Subcutaneous abdominal adipose tissue (tissue), 5 donors: ENCODE measurements around the gene POT1.

Experiments used
- H3K27ac ChIP-seq: one replicate; pipeline ENCODE4 v1.7.0; 2013; ENCODE audit warnings: low read depth, mild to moderate bottlenecking, inconsistent platforms, low read length, moderate library complexity
- H3K27me3 ChIP-seq, 5 donors: one replicate each; pipeline ENCODE4 v1.7.0; 2013; ENCODE audit warnings: low read length in 5 of 5, inconsistent platforms in 1 of 5; ENCODE audit not compliant: control insufficient read depth in 5 of 5, insufficient read depth in 4 of 5
- H3K36me3 ChIP-seq, 5 donors: one replicate each; pipeline ENCODE4 v1.7.0; 2013; ENCODE audit warnings: low read length in 5 of 5; ENCODE audit not compliant: control insufficient read depth in 5 of 5, insufficient read depth in 5 of 5
- H3K4me1 ChIP-seq, 5 donors: one replicate each; pipeline ENCODE4 v1.7.0; 2013; ENCODE audit warnings: low read length in 5 of 5, mild to moderate bottlenecking in 3 of 5, moderate library complexity in 1 of 5; ENCODE audit not compliant: control insufficient read depth in 5 of 5, insufficient read depth in 5 of 5
- H3K4me3 ChIP-seq, 5 donors: one replicate each; pipeline ENCODE4 v1.7.0; 2013; ENCODE audit warnings: low read length in 5 of 5, low read depth in 1 of 5
- H3K9ac ChIP-seq, 5 donors: one replicate each; pipeline ENCODE4 v1.7.0; 2013; ENCODE audit warnings: low read length in 5 of 5, mild to moderate bottlenecking in 4 of 5, moderate library complexity in 3 of 5
- H3K9me3 ChIP-seq, 5 donors: one replicate each; pipeline ENCODE4 v1.7.0; 2013; ENCODE audit warnings: low read length in 5 of 5; ENCODE audit not compliant: control insufficient read depth in 5 of 5
- donor health status: healthy.
- donor health status: healthy.
- donor health status: healthy.
- donor health status: healthy.
- donor health status: healthy.

POT1 gene

GRCh38 chr7:124818807-124819206 lies 110.8 kb downstream of the POT1 start:
- peaks cover 5 to 21% (median 10%) of the 10 kb centered on the region in 5 donors for H3K36me3 ChIP-seq
- no peak overlapping the region for H3K27ac ChIP-seq
- H3K4me1 ChIP-seq = peaks cover 0 to 16% (median 7%) of the 10 kb centered on the region in 5 donors
- no peaks in the 10 kb centered on the region for H3K27me3 ChIP-seq
- H3K9me3 ChIP-seq = peaks cover 0 to 3% (median 0%) of the 10 kb centered on the region in 5 donors
- H3K4me3 ChIP-seq = no peak overlapping the region
- no peak overlapping the region for H3K9ac ChIP-seq

DNA sequence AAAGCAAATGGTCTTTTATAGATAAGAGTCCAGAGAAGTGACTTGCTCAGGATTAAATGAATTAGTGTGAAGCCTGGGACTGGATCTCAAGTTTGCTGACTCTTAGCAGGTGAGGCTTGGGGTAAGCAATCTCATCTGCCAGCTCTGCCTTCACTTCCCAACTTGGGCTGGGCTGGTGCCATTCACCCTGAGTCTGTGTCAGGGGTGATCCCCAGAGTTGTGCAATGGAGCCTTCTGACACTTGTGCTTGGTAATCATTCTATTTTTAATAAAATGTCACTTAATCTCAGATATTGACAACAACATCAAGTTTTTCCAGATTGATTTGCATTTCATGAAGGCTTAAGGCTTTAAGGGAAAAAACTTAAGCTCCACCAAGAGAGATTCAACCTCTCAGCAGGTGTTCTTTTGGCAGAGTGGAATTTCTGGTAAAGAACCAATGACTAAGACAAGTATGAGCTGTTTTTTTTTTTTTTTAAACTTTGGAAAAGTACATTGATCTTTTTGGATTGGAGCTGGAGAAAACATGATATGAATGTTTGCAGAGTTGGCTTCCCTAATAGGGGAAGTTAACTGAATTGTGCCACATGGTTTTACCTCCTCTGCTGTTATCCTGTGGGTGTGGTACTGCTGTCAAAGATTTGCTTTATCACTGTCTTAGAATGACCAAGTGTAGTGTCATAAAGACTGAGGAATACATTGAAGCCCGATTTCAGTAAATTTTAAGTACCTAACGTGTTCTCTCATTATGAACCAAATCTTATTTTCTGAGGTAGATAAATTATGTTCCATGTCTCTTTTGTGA lies 115.4 kb downstream of the POT1 start:
- H3K36me3 ChIP-seq = no peaks in the 10 kb centered on the region

DNA sequence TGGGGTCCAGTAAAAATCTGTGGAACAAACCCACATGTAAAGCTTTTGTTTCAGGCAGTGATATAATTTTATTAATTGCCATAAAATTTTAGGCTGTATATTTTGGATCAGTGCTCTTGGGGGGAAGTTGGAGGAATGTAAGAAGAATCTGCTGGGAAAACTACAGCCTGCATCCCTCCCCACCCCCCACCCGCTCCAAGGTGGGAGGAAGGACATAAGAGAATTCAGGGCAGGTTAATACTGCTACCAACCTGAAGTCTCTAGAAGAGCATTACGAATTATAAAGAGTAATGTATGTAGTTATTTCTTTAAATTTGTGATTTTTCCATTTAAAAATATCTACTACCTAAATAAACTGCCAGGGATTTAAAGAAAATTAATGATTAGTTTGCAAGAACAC lies 116.9 kb downstream of the POT1 start:
- Histone ChIP-seq H3K36me3 (no peaks in the 10 kb centered on the region), H3K9me3 (no peaks in the 10 kb centered on the region), H3K27me3 (no peaks in the 10 kb centered on the region), H3K4me1 (peaks cover 0 to 31% (median 16%) of the 10 kb centered on the region in 5 donors), H3K4me3 (no peak overlapping the region), H3K9ac (no peak overlapping the region), H3K27ac (no peak overlapping the region)

More for the DNA sequence above, 115.4 kb downstream of the POT1 start:
- H3K4me1 ChIP-seq = peaks cover 0 to 31% (median 16%) of the 10 kb centered on the region in 5 donors
- H3K9me3 ChIP-seq = peaks cover 0 to 3% (median 0%) of the 10 kb centered on the region in 5 donors
- no peaks in the 10 kb centered on the region for H3K27me3 ChIP-seq
- H3K4me3 ChIP-seq = no peak overlapping the region
- H3K9ac ChIP-seq = peak overlapping the region in 1 of 5 donors; percentile 18
- peak overlapping the region; percentile 21 for H3K27ac ChIP-seq

- H3K36me3 ChIP-seq = no peaks in the 10 kb centered on the region
- no peak overlapping the region for H3K9ac ChIP-seq
- no peaks in the 10 kb centered on the region for H3K27me3 ChIP-seq
- H3K9me3 ChIP-seq = no peaks in the 10 kb centered on the region
- peaks cover 0 to 31% (median 16%) of the 10 kb centered on the region in 5 donors for H3K4me1 ChIP-seq
- H3K27ac ChIP-seq = no peak overlapping the region
- no peak overlapping the region for H3K4me3 ChIP-seq
These were observed 118.3 kb downstream of the POT1 start for GRCh38 chr7:124811341-124811740.

DNA sequence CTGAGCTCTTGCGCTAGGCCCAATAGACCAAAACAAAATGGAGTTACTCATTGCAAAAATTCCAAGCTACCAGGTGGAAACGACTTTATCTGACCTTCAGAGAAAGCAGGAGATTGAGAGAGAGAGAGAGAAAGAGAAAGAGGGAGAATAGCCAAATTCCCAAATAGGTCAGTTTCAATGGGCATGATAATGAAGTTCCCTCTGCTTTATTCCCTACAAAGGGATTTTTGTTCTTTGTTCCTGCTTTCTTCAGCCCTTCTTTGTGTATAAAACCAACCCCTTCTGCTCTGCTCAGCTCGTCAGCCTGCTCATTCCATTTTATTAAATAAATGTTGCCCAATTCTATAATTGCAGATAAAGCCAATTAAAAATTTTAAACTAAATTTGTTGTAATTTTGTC lies 119.0 kb downstream of the POT1 start:
- Histone ChIP-seq H3K27ac (no peak overlapping the region), H3K4me3 (no peak overlapping the region), H3K4me1 (peaks cover 0 to 31% (median 16%) of the 10 kb centered on the region in 5 donors), H3K9me3 (no peaks in the 10 kb centered on the region), H3K27me3 (no peaks in the 10 kb centered on the region), H3K9ac (no peak overlapping the region), H3K36me3 (no peaks in the 10 kb centered on the region)

- Histone ChIP-seq H3K36me3 (no peaks in the 10 kb centered on the region), H3K27me3 (no peaks in the 10 kb centered on the region), H3K9ac (no peak overlapping the region), H3K4me3 (no peak overlapping the region), H3K4me1 (peaks cover 0 to 15% (median 4%) of the 10 kb centered on the region in 5 donors), H3K9me3 (no peaks in the 10 kb centered on the region), H3K27ac (no peak overlapping the region)
These were observed 121.4 kb downstream of the POT1 start for GRCh38 chr7:124808206-124808605.

DNA sequence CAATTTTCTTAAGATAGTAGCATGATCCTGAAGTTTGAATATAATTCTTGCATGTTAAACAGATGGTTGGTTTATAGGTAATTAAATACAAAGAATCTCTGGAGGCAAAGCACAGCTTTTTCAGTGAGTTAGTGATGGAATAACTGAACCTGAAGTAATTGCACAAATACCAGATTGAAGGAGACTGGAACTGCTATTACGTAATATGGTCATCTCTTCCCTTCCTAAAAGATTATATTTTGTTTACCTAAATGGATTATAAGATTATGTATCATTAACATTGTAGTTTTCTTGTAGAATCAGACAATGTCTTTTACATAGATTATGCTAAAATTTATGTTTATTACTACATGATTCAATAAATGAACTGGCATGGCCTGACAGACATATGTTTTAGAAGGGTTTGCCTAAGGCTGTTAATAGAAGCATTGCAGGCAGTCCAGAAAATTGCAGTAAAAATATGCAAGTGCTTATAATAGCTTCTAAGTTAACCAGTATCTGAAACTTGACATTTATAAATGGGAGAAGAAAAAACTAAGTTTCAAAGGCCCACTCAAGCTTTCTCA lies 128.2 kb downstream of the POT1 start:
- H3K27ac ChIP-seq = no peak overlapping the region
- H3K4me3 ChIP-seq = no peak overlapping the region
- no peaks in the 10 kb centered on the region for H3K4me1 ChIP-seq
- H3K36me3 ChIP-seq = no peaks in the 10 kb centered on the region
- no peaks in the 10 kb centered on the region for H3K27me3 ChIP-seq
- H3K9ac ChIP-seq = no peak overlapping the region
- H3K9me3 ChIP-seq = no peaks in the 10 kb centered on the region

DNA sequence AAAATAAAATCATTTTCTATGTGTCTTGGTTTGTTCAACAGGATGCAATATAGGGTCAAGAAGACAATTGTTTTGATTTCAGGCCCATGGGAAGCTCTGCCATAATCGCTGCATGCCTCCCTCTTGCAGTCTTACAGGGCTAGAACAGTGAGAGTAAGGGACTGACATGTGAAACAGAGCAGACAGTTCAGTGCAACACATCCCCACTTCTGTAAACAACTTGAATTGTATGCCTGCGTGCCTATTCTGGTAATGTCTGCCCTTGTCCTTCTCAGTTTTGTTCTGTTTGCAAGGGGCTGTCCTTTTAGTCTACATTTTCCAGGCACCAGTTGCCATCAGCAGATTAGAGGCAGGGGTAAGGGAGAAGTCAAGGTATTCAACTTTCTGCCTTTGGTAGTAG lies 129.2 kb downstream of the POT1 start:
- Histone ChIP-seq H3K9ac (no peak overlapping the region), H3K27me3 (no peaks in the 10 kb centered on the region), H3K27ac (no peak overlapping the region), H3K36me3 (no peaks in the 10 kb centered on the region), H3K4me3 (no peak overlapping the region), H3K4me1 (no peaks in the 10 kb centered on the region), H3K9me3 (no peaks in the 10 kb centered on the region)

DNA sequence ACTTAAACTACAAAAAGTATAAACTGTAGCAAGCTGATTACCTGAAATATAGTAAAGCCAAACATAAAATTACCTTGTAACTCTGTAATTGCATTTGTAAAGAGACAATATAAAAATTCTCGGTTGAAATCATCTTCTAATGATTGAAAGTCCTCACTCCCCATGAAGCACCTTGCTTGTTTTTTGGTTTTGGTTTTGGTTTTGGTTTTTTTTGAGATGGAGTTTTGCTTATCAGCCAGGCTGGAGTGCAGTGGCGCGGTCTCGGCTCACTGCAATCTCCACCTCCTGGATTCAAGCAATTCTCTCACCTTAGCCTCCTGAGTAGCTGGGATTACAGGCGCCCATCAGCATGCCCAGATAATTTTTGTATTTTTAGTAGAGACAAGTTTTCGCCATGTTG lies 130.2 kb downstream of the POT1 start:
- no peak overlapping the region for H3K4me3 ChIP-seq
- no peaks in the 10 kb centered on the region for H3K27me3 ChIP-seq
- no peaks in the 10 kb centered on the region for H3K36me3 ChIP-seq
- H3K4me1 ChIP-seq = no peaks in the 10 kb centered on the region
- no peak overlapping the region for H3K9ac ChIP-seq
- H3K9me3 ChIP-seq = no peaks in the 10 kb centered on the region
- no peak overlapping the region for H3K27ac ChIP-seq

GRCh38 chr7:124796771-124797170 lies 132.9 kb downstream of the POT1 start:
- H3K9me3 ChIP-seq = no peaks in the 10 kb centered on the region
- no peaks in the 10 kb centered on the region for H3K36me3 ChIP-seq
- no peak overlapping the region for H3K27ac ChIP-seq
- H3K27me3 ChIP-seq = no peaks in the 10 kb centered on the region
- H3K4me1 ChIP-seq = no peaks in the 10 kb centered on the region
- H3K4me3 ChIP-seq = no peak overlapping the region
- H3K9ac ChIP-seq = no peak overlapping the region
